Adipocyte (in vitro differentiated cells): ENCODE measurements around the gene COG5.
A peak's percentile ranks its signal among the peaks of the same experiment; 100 is the strongest.

Experiments used
- DNase-seq: peaks from one replicate; pipeline ENCODE4 v3.0.0-alpha.2; 2015; ENCODE audit warnings: low read depth
- H3K27me3 ChIP-seq: replicated peaks from 2 replicates; pipeline ENCODE4 v1.7.0; 2013; ENCODE audit warnings: mild to moderate bottlenecking, low read length, moderate library complexity; ENCODE audit not compliant: control insufficient read depth, insufficient read depth
- H3K36me3 ChIP-seq: 2 replicates; pipeline ENCODE4 v1.7.0; 2013; ENCODE audit warnings: low read length, mild to moderate bottlenecking, moderate library complexity; ENCODE audit not compliant: control insufficient read depth, insufficient read depth, severe bottlenecking
- H3K4me1 ChIP-seq: 2 replicates; pipeline ENCODE4 v1.7.0; 2013; ENCODE audit warnings: mild to moderate bottlenecking, low read length, moderate library complexity; ENCODE audit not compliant: control insufficient read depth, insufficient read depth
- H3K4me3 ChIP-seq: 2 replicates; pipeline ENCODE4 v1.7.0; 2013; ENCODE audit warnings: mild to moderate bottlenecking, low read length, moderate library complexity
- H3K9ac ChIP-seq: 2 replicates; pipeline ENCODE4 v1.7.0; 2013; ENCODE audit warnings: mild to moderate bottlenecking, low read length, moderate library complexity
- H3K9me3 ChIP-seq: 2 replicates; pipeline ENCODE4 v1.7.0; 2013; ENCODE audit warnings: mild to moderate bottlenecking, low read length, moderate library complexity; ENCODE audit not compliant: control insufficient read depth

The COG5 gene

GRCh38 chr7:107563775-107564552, at the start of gene COG5, which contains the start of gene DUS4L:
Gene COG5 (minus strand): TSS chr7:107563920. CDS start chr7:107563896, 24 bp downstream.
Gene DUS4L (plus strand): TSS chr7:107563971. CDS start chr7:107567071, 3,100 bp downstream.
- Histone ChIP-seq H3K4me1 (peaks cover 42% of the 10 kb centered on the region), H3K4me3 (peak within 1 kb of the TSS; percentile 97), H3K36me3 (no peaks in the 10 kb centered on the region), H3K27me3 (no peaks in the 10 kb centered on the region), H3K9ac (peak within 1 kb of the TSS; percentile 93), H3K9me3 (no peaks in the 10 kb centered on the region)
- peak; percentile 91 for DNase-seq

- Histone ChIP-seq H3K9me3 (no peaks in the 10 kb centered on the region), H3K36me3 (peaks cover 7% of the 10 kb centered on the region), H3K9ac (no peak overlapping the region), H3K4me1 (peaks cover 27% of the 10 kb centered on the region), H3K4me3 (no peak overlapping the region), H3K27me3 (no peaks in the 10 kb centered on the region)
- DNase-seq: no peak
Measured at GRCh38 chr7:107613439-107613838, 49.7 kb upstream of the COG5 start.

- Histone ChIP-seq H3K9ac (no peak overlapping the region), H3K4me1 (peaks cover 27% of the 10 kb centered on the region), H3K4me3 (no peak overlapping the region), H3K27me3 (no peaks in the 10 kb centered on the region), H3K9me3 (no peaks in the 10 kb centered on the region), H3K36me3 (peaks cover 3% of the 10 kb centered on the region)
- no peak for DNase-seq
Measured at GRCh38 chr7:107610323-107610722, 46.6 kb upstream of the COG5 start.

- H3K36me3 ChIP-seq: peaks cover 8% of the 10 kb centered on the region
- H3K9me3 ChIP-seq: no peaks in the 10 kb centered on the region
- no peak overlapping the region for H3K9ac ChIP-seq
- H3K4me1 ChIP-seq: peaks cover 25% of the 10 kb centered on the region
- H3K4me3 ChIP-seq: no peak overlapping the region
- DNase-seq: no peak
- H3K27me3 ChIP-seq: no peaks in the 10 kb centered on the region
Measured at GRCh38 chr7:107609811-107610261, 46.1 kb upstream of the COG5 start.

- Histone ChIP-seq H3K4me1 (peaks cover 10% of the 10 kb centered on the region), H3K27me3 (no peaks in the 10 kb centered on the region), H3K9ac (no peak overlapping the region), H3K9me3 (no peaks in the 10 kb centered on the region), H3K4me3 (no peak overlapping the region), H3K36me3 (peaks cover 22% of the 10 kb centered on the region)
- no peak for DNase-seq
Measured at GRCh38 chr7:107606303-107606702, 42.6 kb upstream of the COG5 start.

- Histone ChIP-seq H3K9ac (no peak overlapping the region), H3K27me3 (no peaks in the 10 kb centered on the region), H3K9me3 (no peaks in the 10 kb centered on the region), H3K4me1 (peaks cover 8% of the 10 kb centered on the region), H3K36me3 (peaks cover 32% of the 10 kb centered on the region), H3K4me3 (no peak overlapping the region)
- no peak for DNase-seq
Measured at GRCh38 chr7:107605218-107605815, 41.6 kb upstream of the COG5 start.

- no peak overlapping the region for H3K9ac ChIP-seq
- peaks cover 3% of the 10 kb centered on the region for H3K4me1 ChIP-seq
- H3K27me3 ChIP-seq: no peaks in the 10 kb centered on the region
- peaks cover 51% of the 10 kb centered on the region for H3K36me3 ChIP-seq
- no peaks in the 10 kb centered on the region for H3K9me3 ChIP-seq
- H3K4me3 ChIP-seq: no peak overlapping the region
- no peak for DNase-seq
Measured at GRCh38 chr7:107600816-107601215, 37.1 kb upstream of the COG5 start.

GRCh38 chr7:107599262-107599661, 35.5 kb upstream of the COG5 start:
- peaks cover 43% of the 10 kb centered on the region for H3K36me3 ChIP-seq

GRCh38 chr7:107597953-107598352, 34.2 kb upstream of the COG5 start:
- Histone ChIP-seq H3K4me1 (peaks cover 21% of the 10 kb centered on the region), H3K9ac (no peak overlapping the region), H3K27me3 (no peaks in the 10 kb centered on the region), H3K4me3 (no peak overlapping the region), H3K36me3 (peaks cover 39% of the 10 kb centered on the region), H3K9me3 (no peaks in the 10 kb centered on the region)
- no peak for DNase-seq

More at GRCh38 chr7:107599262-107599661, 35.5 kb upstream of the COG5 start:
- no peaks in the 10 kb centered on the region for H3K27me3 ChIP-seq
- H3K9me3 ChIP-seq: no peaks in the 10 kb centered on the region
- no peak for DNase-seq
- H3K4me3 ChIP-seq: no peak overlapping the region
- no peak overlapping the region for H3K9ac ChIP-seq
- H3K4me1 ChIP-seq: peaks cover 16% of the 10 kb centered on the region

GRCh38 chr7:107597582-107597916, 33.8 kb upstream of the COG5 start:
- H3K4me3 ChIP-seq: no peak overlapping the region
- H3K27me3 ChIP-seq: no peaks in the 10 kb centered on the region
- H3K9me3 ChIP-seq: no peaks in the 10 kb centered on the region
- no peak for DNase-seq
- H3K4me1 ChIP-seq: peaks cover 25% of the 10 kb centered on the region
- peaks cover 39% of the 10 kb centered on the region for H3K36me3 ChIP-seq
- H3K9ac ChIP-seq: no peak overlapping the region

GRCh38 chr7:107596881-107597581, 33.3 kb upstream of the COG5 start:
- H3K36me3 ChIP-seq: peaks cover 37% of the 10 kb centered on the region
- no peaks in the 10 kb centered on the region for H3K9me3 ChIP-seq
- DNase-seq: peak; percentile 19

More at GRCh38 chr7:107596881-107597581, 33.3 kb upstream of the COG5 start:
- Histone ChIP-seq H3K4me1 (peaks cover 29% of the 10 kb centered on the region), H3K4me3 (no peak overlapping the region), H3K9ac (no peak overlapping the region), H3K27me3 (no peaks in the 10 kb centered on the region)
